GM10266 (cell line): Measurements from ENCODE around the gene SCN1B.

Experiments
- DNase-seq: peaks from one replicate; pipeline ENCODE4 v3.0.0; 2012; ENCODE audit errors: extremely low spot score
- CTCF ChIP-seq: IDR thresholded peaks from 2 replicates; pipeline ENCODE4 v1.5.1; 2012; ENCODE audit warnings: mild to moderate bottlenecking, low read depth; ENCODE audit not compliant: control insufficient read depth, insufficient read depth; ENCODE audit errors: missing control alignments

Gene SCN1B

GRCh38 chr19:35061583-35062373, 31.5 kb downstream of the SCN1B start:
- no peak for DNase-seq
- TF ChIP-seq CTCF: no peak

- DNase-seq: no peak
- no peak for TF ChIP-seq CTCF
Observed at GRCh38 chr19:35062942-35063341, 32.7 kb downstream of the SCN1B start.

GRCh38 chr19:35063940-35064818, 33.9 kb downstream of the SCN1B start:
- TF ChIP-seq CTCF: no peak
- DNase-seq: no peak

- no peak for DNase-seq
- no peak for TF ChIP-seq CTCF
Observed at GRCh38 chr19:35065574-35065973, 35.3 kb downstream of the SCN1B start.

- no peak for TF ChIP-seq CTCF
Observed at GRCh38 chr19:35066121-35066520, 35.9 kb downstream of the SCN1B start.

GRCh38 chr19:35066691-35067563, 36.7 kb downstream of the SCN1B start:
- TF ChIP-seq CTCF: peak; percentile 89
- peak; percentile 94 for DNase-seq

More at GRCh38 chr19:35066121-35066520, 35.9 kb downstream of the SCN1B start:
- DNase-seq: no peak
